ENCODE measurements around the gene REL. TPM values are rescaled to one million over a fixed set of nuclear protein-coding genes. Genes with fewer than 3 reads are reported as not detected.

Gene REL
- total and polyA plus RNA-seq, 9 of the 15 experiments (the other 6 are each of a cell fraction or from before 2014, with no cell fraction given): 0.63 to 8.6 (median 6.3) TPM

DNA sequence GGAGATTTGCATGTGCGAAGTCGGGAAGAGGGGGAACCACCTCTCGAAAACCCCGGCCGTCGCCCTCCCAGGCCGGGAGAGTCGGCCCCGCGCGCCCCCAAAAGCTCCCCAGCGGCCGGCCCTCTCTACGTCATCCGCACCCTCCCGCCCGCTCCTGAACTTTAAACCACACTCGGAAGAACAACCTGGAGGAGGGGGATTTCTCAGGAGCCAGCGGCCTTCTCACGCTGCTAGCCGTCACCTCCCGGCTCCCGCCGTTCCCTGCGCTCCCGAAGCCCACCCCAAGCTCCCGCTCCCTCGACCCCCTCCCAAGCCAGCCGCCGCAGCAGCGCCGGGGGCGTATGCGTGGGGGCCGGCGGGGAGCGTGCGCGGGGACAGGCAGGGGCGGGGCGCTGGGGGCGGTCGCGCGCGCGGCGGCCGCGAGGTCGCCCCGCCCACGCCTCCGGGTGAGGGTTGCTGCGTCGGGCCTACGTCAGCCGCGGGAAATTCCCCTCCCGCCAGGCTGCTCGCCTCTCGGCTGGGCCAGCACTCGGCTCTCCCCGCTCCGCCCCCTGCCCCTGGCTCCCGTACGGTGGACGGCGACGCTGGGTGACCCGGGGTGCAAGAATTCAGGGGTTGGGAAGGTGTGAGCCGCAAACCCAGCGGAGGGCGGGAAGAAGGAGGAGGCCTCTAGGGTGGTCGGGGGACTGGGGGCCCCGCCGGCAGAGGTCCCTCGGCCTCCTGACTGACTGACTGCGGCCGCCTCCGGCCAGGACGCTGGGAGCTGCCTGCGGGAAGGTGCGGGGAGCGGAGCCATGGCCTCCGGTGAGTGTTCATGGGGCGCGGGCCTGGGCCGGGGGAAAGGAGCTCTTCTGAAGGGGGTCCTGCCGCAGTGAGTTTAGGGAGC, at the start of gene REL (continued):
- TF ChIP-seq, protein P1, sequence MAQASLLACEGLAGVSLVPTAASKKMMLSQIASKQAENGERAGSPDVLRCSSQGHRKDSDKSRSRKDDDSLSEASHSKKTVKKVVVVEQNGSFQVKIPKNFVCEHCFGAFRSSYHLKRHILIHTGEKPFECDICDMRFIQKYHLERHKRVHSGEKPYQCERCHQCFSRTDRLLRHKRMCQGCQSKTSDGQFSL (CRISPR knock-in tag; IDR thresholded peaks at IDR 0.05): peak; percentile 51; the same call in 1 of the 2 replicates
- TF ChIP-seq, protein P1 (tag; IDR thresholded peaks at IDR 0.05): peak in 1 of 2 experiments; percentile 39; a peak in 1 of 4 replicates
- TF ChIP-seq, protein P2, sequence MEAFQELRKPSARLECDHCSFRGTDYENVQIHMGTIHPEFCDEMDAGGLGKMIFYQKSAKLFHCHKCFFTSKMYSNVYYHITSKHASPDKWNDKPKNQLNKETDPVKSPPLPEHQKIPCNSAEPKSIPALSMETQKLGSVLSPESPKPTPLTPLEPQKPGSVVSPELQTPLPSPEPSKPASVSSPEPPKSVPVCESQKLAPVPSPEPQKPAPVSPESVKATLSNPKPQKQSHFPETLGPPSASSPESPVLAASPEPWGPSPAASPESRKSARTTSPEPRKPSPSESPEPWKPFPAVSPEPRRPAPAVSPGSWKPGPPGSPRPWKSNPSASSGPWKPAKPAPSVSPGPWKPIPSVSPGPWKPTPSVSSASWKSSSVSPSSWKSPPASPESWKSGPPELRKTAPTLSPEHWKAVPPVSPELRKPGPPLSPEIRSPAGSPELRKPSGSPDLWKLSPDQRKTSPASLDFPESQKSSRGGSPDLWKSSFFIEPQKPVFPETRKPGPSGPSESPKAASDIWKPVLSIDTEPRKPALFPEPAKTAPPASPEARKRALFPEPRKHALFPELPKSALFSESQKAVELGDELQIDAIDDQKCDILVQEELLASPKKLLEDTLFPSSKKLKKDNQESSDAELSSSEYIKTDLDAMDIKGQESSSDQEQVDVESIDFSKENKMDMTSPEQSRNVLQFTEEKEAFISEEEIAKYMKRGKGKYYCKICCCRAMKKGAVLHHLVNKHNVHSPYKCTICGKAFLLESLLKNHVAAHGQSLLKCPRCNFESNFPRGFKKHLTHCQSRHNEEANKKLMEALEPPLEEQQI (IDR thresholded peaks at IDR 0.05): no peak
- TF ChIP-seq ZNF561 (CRISPR knock-in tag; conservative IDR thresholded peaks at IDR 0.05) (no peak), ZNF696 (CRISPR knock-in tag; conservative IDR thresholded peaks at IDR 0.05) (no peak), ZZZ3 (IDR thresholded peaks at IDR 0.05) (no peak), JUN (IDR thresholded peaks at IDR 0.05; ENCODE audit: borderline replicate concordance, low read depth, low read length) (no peak), JUN (CRISPR knock-in tag; IDR thresholded peaks at IDR 0.05; ENCODE audit: borderline replicate concordance) (no peak), ZNF133 (CRISPR knock-in tag; IDR thresholded peaks at IDR 0.05) (no peak), ARHGAP35 (IDR thresholded peaks at IDR 0.05; ENCODE audit: partially characterized antibody) (no peak), ZNF212 (CRISPR knock-in tag; IDR thresholded peaks at IDR 0.05) (no peak)
- TF ChIP-seq, protein P3, sequence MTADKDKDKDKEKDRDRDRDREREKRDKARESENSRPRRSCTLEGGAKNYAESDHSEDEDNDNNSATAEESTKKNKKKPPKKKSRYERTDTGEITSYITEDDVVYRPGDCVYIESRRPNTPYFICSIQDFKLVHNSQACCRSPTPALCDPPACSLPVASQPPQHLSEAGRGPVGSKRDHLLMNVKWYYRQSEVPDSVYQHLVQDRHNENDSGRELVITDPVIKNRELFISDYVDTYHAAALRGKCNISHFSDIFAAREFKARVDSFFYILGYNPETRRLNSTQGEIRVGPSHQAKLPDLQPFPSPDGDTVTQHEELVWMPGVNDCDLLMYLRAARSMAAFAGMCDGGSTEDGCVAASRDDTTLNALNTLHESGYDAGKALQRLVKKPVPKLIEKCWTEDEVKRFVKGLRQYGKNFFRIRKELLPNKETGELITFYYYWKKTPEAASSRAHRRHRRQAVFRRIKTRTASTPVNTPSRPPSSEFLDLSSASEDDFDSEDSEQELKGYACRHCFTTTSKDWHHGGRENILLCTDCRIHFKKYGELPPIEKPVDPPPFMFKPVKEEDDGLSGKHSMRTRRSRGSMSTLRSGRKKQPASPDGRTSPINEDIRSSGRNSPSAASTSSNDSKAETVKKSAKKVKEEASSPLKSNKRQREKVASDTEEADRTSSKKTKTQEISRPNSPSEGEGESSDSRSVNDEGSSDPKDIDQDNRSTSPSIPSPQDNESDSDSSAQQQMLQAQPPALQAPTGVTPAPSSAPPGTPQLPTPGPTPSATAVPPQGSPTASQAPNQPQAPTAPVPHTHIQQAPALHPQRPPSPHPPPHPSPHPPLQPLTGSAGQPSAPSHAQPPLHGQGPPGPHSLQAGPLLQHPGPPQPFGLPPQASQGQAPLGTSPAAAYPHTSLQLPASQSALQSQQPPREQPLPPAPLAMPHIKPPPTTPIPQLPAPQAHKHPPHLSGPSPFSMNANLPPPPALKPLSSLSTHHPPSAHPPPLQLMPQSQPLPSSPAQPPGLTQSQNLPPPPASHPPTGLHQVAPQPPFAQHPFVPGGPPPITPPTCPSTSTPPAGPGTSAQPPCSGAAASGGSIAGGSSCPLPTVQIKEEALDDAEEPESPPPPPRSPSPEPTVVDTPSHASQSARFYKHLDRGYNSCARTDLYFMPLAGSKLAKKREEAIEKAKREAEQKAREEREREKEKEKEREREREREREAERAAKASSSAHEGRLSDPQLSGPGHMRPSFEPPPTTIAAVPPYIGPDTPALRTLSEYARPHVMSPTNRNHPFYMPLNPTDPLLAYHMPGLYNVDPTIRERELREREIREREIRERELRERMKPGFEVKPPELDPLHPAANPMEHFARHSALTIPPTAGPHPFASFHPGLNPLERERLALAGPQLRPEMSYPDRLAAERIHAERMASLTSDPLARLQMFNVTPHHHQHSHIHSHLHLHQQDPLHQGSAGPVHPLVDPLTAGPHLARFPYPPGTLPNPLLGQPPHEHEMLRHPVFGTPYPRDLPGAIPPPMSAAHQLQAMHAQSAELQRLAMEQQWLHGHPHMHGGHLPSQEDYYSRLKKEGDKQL (CRISPR knock-in tag; IDR thresholded peaks at IDR 0.05; ENCODE audit: borderline replicate concordance): no peak
- TF ChIP-seq, protein P4, sequence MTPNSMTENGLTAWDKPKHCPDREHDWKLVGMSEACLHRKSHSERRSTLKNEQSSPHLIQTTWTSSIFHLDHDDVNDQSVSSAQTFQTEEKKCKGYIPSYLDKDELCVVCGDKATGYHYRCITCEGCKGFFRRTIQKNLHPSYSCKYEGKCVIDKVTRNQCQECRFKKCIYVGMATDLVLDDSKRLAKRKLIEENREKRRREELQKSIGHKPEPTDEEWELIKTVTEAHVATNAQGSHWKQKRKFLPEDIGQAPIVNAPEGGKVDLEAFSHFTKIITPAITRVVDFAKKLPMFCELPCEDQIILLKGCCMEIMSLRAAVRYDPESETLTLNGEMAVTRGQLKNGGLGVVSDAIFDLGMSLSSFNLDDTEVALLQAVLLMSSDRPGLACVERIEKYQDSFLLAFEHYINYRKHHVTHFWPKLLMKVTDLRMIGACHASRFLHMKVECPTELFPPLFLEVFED (CRISPR knock-in tag; conservative IDR thresholded peaks at IDR 0.05): no peak
- TF ChIP-seq, protein P5, sequence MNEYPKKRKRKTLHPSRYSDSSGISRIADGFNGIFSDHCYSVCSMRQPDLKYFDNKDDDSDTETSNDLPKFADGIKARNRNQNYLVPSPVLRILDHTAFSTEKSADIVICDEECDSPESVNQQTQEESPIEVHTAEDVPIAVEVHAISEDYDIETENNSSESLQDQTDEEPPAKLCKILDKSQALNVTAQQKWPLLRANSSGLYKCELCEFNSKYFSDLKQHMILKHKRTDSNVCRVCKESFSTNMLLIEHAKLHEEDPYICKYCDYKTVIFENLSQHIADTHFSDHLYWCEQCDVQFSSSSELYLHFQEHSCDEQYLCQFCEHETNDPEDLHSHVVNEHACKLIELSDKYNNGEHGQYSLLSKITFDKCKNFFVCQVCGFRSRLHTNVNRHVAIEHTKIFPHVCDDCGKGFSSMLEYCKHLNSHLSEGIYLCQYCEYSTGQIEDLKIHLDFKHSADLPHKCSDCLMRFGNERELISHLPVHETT (CRISPR knock-in tag; conservative IDR thresholded peaks at IDR 0.05 in 1 of 2, IDR thresholded peaks at IDR 0.05 in 1 of 2): no peak
